ENCODE measurements around the gene KLF15. TPM values are rescaled to one million over a fixed set of nuclear protein-coding genes. Genes with fewer than 3 reads are reported as not detected.

Gene KLF15
- total RNA-seq, 1 experiment from 2014 or later: 3.3 TPM

- Histone ChIP-seq H3K27me3 (ENCODE audit: insufficient read depth, low read length) (no peaks in the 10 kb centered on the region), H2AFZ (ENCODE audit: low read depth, low read length, poor library complexity, severe bottlenecking) (no peak overlapping the region), H3K79me2 (ENCODE audit: insufficient read depth, low read length) (no peaks in the 10 kb centered on the region), H3K4me2 (ENCODE audit: low read length) (no peak overlapping the region), H3K36me3 (ENCODE audit: control insufficient read depth in 1 of 2, insufficient read depth in 2 of 2, low read length in 2 of 2) (no peaks in the 10 kb centered on the region), H3K9me3 (ENCODE audit: control insufficient read depth in 1 of 2, insufficient read depth in 1 of 2, low read depth in 1 of 2, low read length in 2 of 2) (no peaks in the 10 kb centered on the region), H3K9me2 (ENCODE audit: insufficient read depth) (no peaks in the 10 kb centered on the region), H3K4me3 (replicated peaks in 1 of 2; ENCODE audit: low read depth in 1 of 2, low read length in 2 of 2) (no peak overlapping the region), H3K27ac (ENCODE audit: low read depth, low read length) (no peak overlapping the region), H3K9ac (ENCODE audit: low read length) (no peak overlapping the region), H3K4me1 (ENCODE audit: control insufficient read depth in 1 of 2, insufficient read depth in 2 of 2, low read length in 2 of 2) (no peaks in the 10 kb centered on the region), H4K20me1 (ENCODE audit: insufficient read depth) (no peaks in the 10 kb centered on the region)
- no TSS peak for BruUV-seq (replicated peaks)
- CTCF ChIA-PET: no interaction called here
- RAD21 ChIA-PET (ENCODE audit: low non-redundant PET in 1 of 2, low total read pairs in 2 of 2, uncharacterized antibody in 2 of 2, unreplicated experiment in 2 of 2): no interaction called here
- POLR2A ChIA-PET: no interaction called here
- intact Hi-C loops (cut with micrococcal nuclease): no loop called here
- TF ChIP-seq TCF7L2 (IDR thresholded peaks at IDR 0.05; ENCODE audit: borderline replicate concordance, extremely low read depth, insufficient read depth, insufficient read length) (no peak), MAX (IDR thresholded peaks at IDR 0.05) (no peak), ZFX (IDR thresholded peaks at IDR 0.05) (no peak), EZH2 (IDR thresholded peaks at IDR 0.05) (no peak), SIN3A (IDR thresholded peaks at IDR 0.05; ENCODE audit: low read depth) (no peak)
- ATAC-seq (no peak), DNase-seq (ENCODE audit: low read depth, low spot score) (no peak)
These were observed 44.0 kb downstream of the KLF15 start for GRCh38 chr3:126313166-126313565.

GRCh38 chr3:126312341-126312740 lies 44.9 kb downstream of the KLF15 start:
- CTCF ChIA-PET: no interaction called here
- H3K9me2 ChIP-seq (ENCODE audit: insufficient read depth): no peaks in the 10 kb centered on the region
- H3K9me3 ChIP-seq (ENCODE audit: control insufficient read depth in 1 of 2, insufficient read depth in 1 of 2, low read depth in 1 of 2, low read length in 2 of 2): no peaks in the 10 kb centered on the region
- H3K4me1 ChIP-seq (ENCODE audit: control insufficient read depth in 1 of 2, insufficient read depth in 2 of 2, low read length in 2 of 2): no peaks in the 10 kb centered on the region
- DNase-seq (ENCODE audit: low read depth, low spot score) (no peak), ATAC-seq (no peak)
- H3K4me3 ChIP-seq (replicated peaks in 1 of 2; ENCODE audit: low read depth in 1 of 2, low read length in 2 of 2): no peak overlapping the region
- H3K27me3 ChIP-seq (ENCODE audit: insufficient read depth, low read length): no peaks in the 10 kb centered on the region
- intact Hi-C loops (cut with micrococcal nuclease): no loop called here
- POLR2A ChIA-PET: no interaction called here
- no peak overlapping the region for H3K4me2 ChIP-seq (ENCODE audit: low read length)
- no peaks in the 10 kb centered on the region for H4K20me1 ChIP-seq (ENCODE audit: insufficient read depth)
- no peak overlapping the region for H3K27ac ChIP-seq (ENCODE audit: low read depth, low read length)
- no peak overlapping the region for H3K9ac ChIP-seq (ENCODE audit: low read length)
- no peaks in the 10 kb centered on the region for H3K79me2 ChIP-seq (ENCODE audit: insufficient read depth, low read length)
- BruUV-seq (replicated peaks): no TSS peak
- no peaks in the 10 kb centered on the region for H3K36me3 ChIP-seq (ENCODE audit: control insufficient read depth in 1 of 2, insufficient read depth in 2 of 2, low read length in 2 of 2)
- no peak overlapping the region for H2AFZ ChIP-seq (ENCODE audit: low read depth, low read length, poor library complexity, severe bottlenecking)
- RAD21 ChIA-PET (ENCODE audit: low non-redundant PET in 1 of 2, low total read pairs in 2 of 2, uncharacterized antibody in 2 of 2, unreplicated experiment in 2 of 2): no interaction called here
- no peak for TF ChIP-seq EGR1 (IDR thresholded peaks at IDR 0.05; ENCODE audit: low read depth)
- no peak for TF ChIP-seq SIN3A (IDR thresholded peaks at IDR 0.05; ENCODE audit: low read depth)
- no peak for TF ChIP-seq SP1 (IDR thresholded peaks at IDR 0.05; ENCODE audit: low read depth)
- TF ChIP-seq ELF1 (IDR thresholded peaks at IDR 0.05; ENCODE audit: borderline replicate concordance, low read depth): no peak
- no peak for TF ChIP-seq FOSL1 (IDR thresholded peaks at IDR 0.05; ENCODE audit: low read depth)
- TF ChIP-seq CTCF (IDR thresholded peaks at IDR 0.05 in 2 of 3, conservative IDR thresholded peaks at IDR 0.05 in 1 of 3; ENCODE audit: borderline replicate concordance in 1 of 3, insufficient read depth in 1 of 3, low read depth in 2 of 3, low read length in 2 of 3): no peak
- TF ChIP-seq EZH2 (IDR thresholded peaks at IDR 0.05): no peak
- no peak for TF ChIP-seq JUND (IDR thresholded peaks at IDR 0.05)
- no peak for TF ChIP-seq EZH2phosphoT487 (IDR thresholded peaks at IDR 0.05; ENCODE audit: borderline replicate concordance)
- TF ChIP-seq RAD21 (IDR thresholded peaks at IDR 0.05; ENCODE audit: low read depth): no peak
- no peak for TF ChIP-seq CEBPB (IDR thresholded peaks at IDR 0.05; ENCODE audit: low read depth)
- TF ChIP-seq, protein P1, sequence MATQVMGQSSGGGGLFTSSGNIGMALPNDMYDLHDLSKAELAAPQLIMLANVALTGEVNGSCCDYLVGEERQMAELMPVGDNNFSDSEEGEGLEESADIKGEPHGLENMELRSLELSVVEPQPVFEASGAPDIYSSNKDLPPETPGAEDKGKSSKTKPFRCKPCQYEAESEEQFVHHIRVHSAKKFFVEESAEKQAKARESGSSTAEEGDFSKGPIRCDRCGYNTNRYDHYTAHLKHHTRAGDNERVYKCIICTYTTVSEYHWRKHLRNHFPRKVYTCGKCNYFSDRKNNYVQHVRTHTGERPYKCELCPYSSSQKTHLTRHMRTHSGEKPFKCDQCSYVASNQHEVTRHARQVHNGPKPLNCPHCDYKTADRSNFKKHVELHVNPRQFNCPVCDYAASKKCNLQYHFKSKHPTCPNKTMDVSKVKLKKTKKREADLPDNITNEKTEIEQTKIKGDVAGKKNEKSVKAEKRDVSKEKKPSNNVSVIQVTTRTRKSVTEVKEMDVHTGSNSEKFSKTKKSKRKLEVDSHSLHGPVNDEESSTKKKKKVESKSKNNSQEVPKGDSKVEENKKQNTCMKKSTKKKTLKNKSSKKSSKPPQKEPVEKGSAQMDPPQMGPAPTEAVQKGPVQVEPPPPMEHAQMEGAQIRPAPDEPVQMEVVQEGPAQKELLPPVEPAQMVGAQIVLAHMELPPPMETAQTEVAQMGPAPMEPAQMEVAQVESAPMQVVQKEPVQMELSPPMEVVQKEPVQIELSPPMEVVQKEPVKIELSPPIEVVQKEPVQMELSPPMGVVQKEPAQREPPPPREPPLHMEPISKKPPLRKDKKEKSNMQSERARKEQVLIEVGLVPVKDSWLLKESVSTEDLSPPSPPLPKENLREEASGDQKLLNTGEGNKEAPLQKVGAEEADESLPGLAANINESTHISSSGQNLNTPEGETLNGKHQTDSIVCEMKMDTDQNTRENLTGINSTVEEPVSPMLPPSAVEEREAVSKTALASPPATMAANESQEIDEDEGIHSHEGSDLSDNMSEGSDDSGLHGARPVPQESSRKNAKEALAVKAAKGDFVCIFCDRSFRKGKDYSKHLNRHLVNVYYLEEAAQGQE (IDR thresholded peaks at IDR 0.05; ENCODE audit: low read depth): no peak

Measured in HCT116 (cell line).